Measurements from ENCODE around the gene KIAA1671.

KIAA1671 gene

DNA sequence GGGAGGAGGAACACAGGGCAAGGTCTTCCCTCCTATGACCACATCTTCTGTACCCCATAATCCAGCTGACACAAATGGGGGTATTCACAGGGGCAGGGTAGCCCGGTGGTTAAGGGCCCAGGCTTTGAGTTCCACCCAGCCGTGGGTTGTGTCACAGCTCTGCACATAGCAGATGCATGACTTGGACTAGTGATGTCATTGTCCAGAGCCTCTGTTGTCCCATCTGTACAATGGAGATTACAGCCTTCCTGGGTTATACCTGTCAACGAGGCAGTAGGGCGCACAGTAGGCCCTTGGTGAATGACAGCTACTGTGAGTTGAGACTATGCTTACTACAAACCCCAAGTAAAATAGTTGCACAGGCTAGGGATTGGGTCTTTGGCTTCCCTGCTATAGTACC is 147.9 kb downstream of the KIAA1671 start:
- DNase-seq (ENCODE audit: extremely low read depth, low read depth) = no peak
- TF ChIP-seq, protein P1, sequence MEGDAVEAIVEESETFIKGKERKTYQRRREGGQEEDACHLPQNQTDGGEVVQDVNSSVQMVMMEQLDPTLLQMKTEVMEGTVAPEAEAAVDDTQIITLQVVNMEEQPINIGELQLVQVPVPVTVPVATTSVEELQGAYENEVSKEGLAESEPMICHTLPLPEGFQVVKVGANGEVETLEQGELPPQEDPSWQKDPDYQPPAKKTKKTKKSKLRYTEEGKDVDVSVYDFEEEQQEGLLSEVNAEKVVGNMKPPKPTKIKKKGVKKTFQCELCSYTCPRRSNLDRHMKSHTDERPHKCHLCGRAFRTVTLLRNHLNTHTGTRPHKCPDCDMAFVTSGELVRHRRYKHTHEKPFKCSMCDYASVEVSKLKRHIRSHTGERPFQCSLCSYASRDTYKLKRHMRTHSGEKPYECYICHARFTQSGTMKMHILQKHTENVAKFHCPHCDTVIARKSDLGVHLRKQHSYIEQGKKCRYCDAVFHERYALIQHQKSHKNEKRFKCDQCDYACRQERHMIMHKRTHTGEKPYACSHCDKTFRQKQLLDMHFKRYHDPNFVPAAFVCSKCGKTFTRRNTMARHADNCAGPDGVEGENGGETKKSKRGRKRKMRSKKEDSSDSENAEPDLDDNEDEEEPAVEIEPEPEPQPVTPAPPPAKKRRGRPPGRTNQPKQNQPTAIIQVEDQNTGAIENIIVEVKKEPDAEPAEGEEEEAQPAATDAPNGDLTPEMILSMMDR (IDR thresholded peaks at IDR 0.05; ENCODE audit: low read depth, low read length) = no peak

DNA sequence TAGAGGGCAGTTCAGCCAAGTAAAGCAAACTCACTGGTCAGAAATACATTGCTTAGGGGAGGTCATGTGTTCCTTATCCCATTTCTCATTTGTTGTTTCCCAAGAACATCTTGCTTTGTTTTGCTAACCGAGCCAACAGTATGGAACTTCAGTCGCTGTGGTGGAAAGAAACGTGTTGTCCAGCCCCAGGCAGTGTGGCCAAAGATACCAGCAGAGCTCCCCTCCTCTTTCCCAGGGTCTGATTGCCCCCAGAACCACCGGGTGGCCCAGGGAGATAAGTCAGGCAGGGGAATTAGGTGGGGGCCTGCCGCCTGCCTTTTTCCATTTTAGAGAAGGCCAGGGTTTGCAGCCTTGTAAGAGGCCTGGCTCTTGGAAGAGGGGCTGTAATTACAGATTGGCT is 148.4 kb downstream of the KIAA1671 start:
- DNase-seq (ENCODE audit: extremely low read depth, low read depth) = no peak
- TF ChIP-seq, protein P1 (IDR thresholded peaks at IDR 0.05; ENCODE audit: low read depth, low read length) = no peak

DNA sequence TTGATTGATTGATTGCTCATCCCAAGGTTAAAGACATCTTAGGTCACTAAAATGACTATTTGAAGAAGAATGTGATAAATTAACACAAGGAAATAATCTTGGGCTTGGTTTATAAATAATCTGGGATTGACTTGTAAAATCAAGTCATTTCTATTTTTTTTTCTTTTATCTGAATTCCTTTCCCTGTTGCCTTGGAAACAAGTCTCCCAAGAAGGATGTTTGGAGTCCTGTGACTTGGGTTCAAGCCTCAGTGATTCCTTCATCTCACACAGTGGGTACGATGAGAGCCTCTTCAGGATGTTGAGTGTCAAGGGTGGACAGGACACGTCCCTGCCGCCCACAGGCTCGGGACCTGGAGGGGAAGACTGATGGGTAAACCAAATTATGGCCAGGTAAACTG is 149.0 kb downstream of the KIAA1671 start:
- DNase-seq (ENCODE audit: extremely low read depth, low read depth) = no peak
- TF ChIP-seq, protein P1 (IDR thresholded peaks at IDR 0.05; ENCODE audit: low read depth, low read length) = no peak

DNA sequence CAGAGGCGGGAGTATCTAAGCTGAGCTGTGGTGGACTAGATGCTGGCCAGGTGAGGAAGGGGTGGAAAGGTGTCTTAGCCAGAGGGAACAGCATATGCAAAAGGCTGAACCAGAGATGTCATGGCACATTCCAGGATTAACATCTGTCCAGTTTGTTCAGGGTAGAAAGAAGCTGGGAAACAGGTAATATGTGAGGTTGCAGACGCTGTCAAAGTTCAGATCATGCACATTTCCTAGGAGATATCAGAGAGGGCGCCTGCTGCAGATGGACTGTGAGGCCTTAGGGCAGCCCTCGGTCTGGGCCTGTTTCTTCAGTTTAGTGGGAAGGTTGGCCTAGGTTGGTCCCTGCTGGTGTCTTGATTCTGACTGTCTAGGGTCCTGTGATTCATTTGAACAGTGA is 149.5 kb downstream of the KIAA1671 start:
- DNase-seq (ENCODE audit: extremely low read depth, low read depth) = no peak
- TF ChIP-seq, protein P1 (IDR thresholded peaks at IDR 0.05; ENCODE audit: low read depth, low read length) = no peak

DNA sequence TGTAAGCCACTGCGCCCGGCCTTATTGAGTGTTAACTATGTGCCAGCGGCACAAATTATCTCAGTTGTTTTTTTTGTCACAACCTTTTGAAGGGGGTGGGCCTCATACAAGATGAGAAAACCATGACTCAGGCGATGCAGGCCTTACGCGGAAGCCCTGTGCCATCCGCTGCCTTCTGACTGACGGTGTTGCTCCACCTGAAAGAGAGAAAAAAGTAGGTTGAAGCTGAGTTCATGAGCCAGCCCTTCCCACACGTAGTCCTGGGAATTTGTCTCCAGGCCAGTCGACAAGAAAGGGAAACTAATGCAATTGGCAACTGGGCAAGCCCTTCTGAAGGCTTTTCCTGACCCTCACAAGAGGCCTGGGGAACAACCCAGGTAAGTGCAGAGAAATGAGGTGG is 150.2 kb downstream of the KIAA1671 start:
- DNase-seq (ENCODE audit: extremely low read depth, low read depth) = no peak
- TF ChIP-seq, protein P1 (IDR thresholded peaks at IDR 0.05; ENCODE audit: low read depth, low read length) = no peak

DNA sequence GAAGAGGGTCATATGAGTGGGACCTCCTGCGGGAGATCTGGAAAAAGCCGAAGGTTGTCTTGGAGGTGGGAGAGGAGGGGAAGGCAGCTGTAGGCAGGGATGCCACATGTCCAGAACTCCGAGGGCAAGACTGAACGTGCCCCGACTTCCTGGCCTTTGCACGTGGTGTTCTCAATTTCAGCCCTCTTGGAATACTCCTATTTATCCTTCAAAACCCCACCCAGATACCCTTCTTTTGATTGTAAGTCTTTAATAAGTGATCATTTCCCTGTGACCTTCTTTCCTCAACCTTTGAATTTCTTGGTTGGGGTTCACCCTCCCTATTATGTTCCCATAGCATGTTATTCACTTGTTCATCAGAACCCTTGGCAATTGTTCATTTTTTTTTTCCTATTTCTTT is 151.9 kb downstream of the KIAA1671 start:
- TF ChIP-seq, protein P1 (IDR thresholded peaks at IDR 0.05; ENCODE audit: low read depth, low read length) = no peak

DNA sequence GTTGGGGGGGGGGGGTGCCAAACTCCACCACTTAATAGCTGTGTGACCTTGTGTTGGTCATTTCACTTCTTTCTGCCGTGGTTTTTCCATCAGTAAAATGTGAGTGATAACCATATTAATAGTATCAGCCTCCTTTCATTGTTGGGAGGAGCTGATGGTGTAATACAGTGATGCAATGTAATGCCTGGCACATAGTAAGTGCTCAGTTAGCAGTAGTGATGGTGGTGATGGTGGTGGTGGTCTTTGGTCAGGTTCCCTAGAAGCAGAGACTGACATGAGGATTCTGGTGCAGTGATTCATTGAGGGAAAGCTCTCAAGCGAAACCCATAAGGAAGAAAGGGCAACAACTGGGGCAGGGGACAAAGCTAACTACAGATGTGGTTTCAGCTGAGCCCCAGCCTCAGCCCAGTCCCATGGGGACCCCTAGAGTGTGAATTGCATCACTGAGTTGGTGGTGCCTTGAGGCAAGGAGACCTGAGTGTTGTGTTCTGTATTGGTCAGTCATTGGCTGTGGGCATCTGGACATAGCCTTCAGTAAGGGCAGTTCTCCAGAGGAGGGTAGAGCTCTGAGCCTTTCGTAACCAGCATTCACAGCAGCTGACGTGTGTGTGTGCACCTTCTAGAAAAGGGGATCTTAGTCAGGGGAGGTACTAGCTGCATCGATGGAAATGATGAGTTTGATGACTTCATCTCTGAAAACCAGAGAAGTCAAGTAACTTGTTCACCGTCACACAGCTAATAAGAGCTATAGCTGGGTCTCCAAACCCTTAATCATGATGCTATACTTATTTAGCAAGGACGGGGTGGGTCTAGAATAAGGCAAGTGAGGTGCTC is 153.5 kb downstream of the KIAA1671 start:
- TF ChIP-seq, protein P1 (IDR thresholded peaks at IDR 0.05; ENCODE audit: low read depth, low read length) = no peak
- no peak for DNase-seq (ENCODE audit: extremely low read depth, low read depth)

More for the DNA sequence above, 151.9 kb downstream of the KIAA1671 start:
- DNase-seq (ENCODE audit: extremely low read depth, low read depth) = no peak

Data from AG09319 (cell line).